ENCODE measurements around the gene ZFPM1. TPM values are rescaled to one million over a fixed set of nuclear protein-coding genes. Genes with fewer than 3 reads are reported as not detected.

Gene ZFPM1
- total and polyA plus RNA-seq, 2 of the 8 experiments (the other 6 are each of a cell fraction or from before 2014, with no cell fraction given) = 0.74 to 4.8 TPM

DNA sequence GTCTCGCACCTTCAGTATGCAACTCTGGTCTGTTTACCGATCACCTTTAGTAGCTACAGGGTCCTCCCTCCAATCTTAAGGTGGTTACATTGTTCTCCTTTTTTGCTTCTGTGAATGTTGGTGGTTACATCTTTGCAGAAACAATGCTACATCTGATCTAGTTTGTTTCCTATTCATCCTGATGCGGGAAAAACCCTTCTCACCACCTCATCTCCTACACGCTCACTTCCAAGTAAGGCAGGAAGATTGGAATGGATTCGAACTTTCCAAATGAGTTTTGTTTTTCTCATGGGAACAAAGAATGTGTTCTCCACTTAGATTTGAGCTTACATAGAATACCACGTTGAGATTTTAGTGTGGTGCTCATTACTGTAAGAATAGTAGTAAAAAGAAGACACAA is 131.6 kb downstream of the ZFPM1 start:
- ChIA-PET CTCF (ENCODE audit: partially characterized antibody) (interaction anchor here (1.0 to 1.2 kb wide), 3 partner anchors 9 to 45 kb away, joined by 3 to 4 read pairs (median 3); no protein-coding TSS in a partner anchor), POLR2A (ENCODE audit: partially characterized antibody) (no interaction called here)
- no peak overlapping the region for H2BK12ac ChIP-seq (ENCODE audit: low read depth, low read length)
- no peak overlapping the region for H3K4me3 ChIP-seq (ENCODE audit: extremely low read depth in 1 of 4, insufficient read depth in 2 of 4, low read depth in 3 of 4, low read length in 4 of 4)
- DNase-seq (ENCODE audit: low read depth in 1 of 2, low spot score in 2 of 2) (no peak), FAIRE-seq (peak; percentile 32)
- H4K8ac ChIP-seq (ENCODE audit: extremely low read depth, insufficient read depth, low read length) = no peak overlapping the region
- TF ChIP-seq BACH1 (IDR thresholded peaks at IDR 0.05; ENCODE audit: low read length) (no peak), CHD1 (IDR thresholded peaks at IDR 0.05; ENCODE audit: low read depth, low read length) (no peak), SP2 (IDR thresholded peaks at IDR 0.05; ENCODE audit: low read length) (no peak), PHF8 (conservative IDR thresholded peaks at IDR 0.05; ENCODE audit: low read depth, low read length) (no peak), TAF1 (IDR thresholded peaks at IDR 0.05; ENCODE audit: low read depth, low read length) (no peak), RFX5 (IDR thresholded peaks at IDR 0.05; ENCODE audit: borderline replicate concordance, low read depth, low read length) (no peak), HDAC2 (IDR thresholded peaks at IDR 0.05; ENCODE audit: borderline replicate concordance in 1 of 2, low read depth in 2 of 2, low read length in 2 of 2) (no peak), NANOG (IDR thresholded peaks at IDR 0.05; ENCODE audit: insufficient read depth, low read depth, low read length, poor library complexity, severe bottlenecking) (no peak), CBX8 (IDR thresholded peaks at IDR 0.05; ENCODE audit: borderline replicate concordance, low read depth, low read length) (no peak), SRF (IDR thresholded peaks at IDR 0.05; ENCODE audit: low read depth, low read length) (no peak), SIN3A (conservative IDR thresholded peaks at IDR 0.05 in 1 of 2, IDR thresholded peaks at IDR 0.05 in 1 of 2; ENCODE audit: low read depth in 1 of 2, low read length in 2 of 2) (no peak)
- no peak overlapping the region for H3K4ac ChIP-seq (replicated peaks; ENCODE audit: insufficient read length, low read depth, low read length)
- H3K36me3 ChIP-seq (ENCODE audit: control insufficient read depth in 2 of 4, insufficient read depth in 4 of 4, low read length in 3 of 4) = peaks cover 17 to 32% (median 29%) of the 10 kb centered on the region in 4 experiments
- no peak overlapping the region for H3K14ac ChIP-seq (ENCODE audit: insufficient read length)
- H2BK15ac ChIP-seq (ENCODE audit: low read length) = no peak overlapping the region
- H3K4me2 ChIP-seq (ENCODE audit: insufficient read depth in 1 of 2, low read depth in 2 of 2, low read length in 2 of 2) = no peak overlapping the region
- H3K18ac ChIP-seq (ENCODE audit: extremely low read depth, low read length) = no peak overlapping the region
- H2BK20ac ChIP-seq (ENCODE audit: low read length) = no peak overlapping the region
- no peak overlapping the region for H2AFZ ChIP-seq (ENCODE audit: low read length)
- H3K9ac ChIP-seq (replicated peaks in 1 of 4; ENCODE audit: extremely low read depth in 1 of 4, low read depth in 3 of 4, low read length in 3 of 4) = no peak overlapping the region
- H3K9me3 ChIP-seq (ENCODE audit: insufficient read depth in 2 of 2, low read depth in 1 of 2, low read length in 1 of 2) = no peaks in the 10 kb centered on the region
- no peak overlapping the region for H2AK5ac ChIP-seq (ENCODE audit: low read depth, low read length)
- H3K4me1 ChIP-seq (replicated peaks in 1 of 4; ENCODE audit: control insufficient read depth in 3 of 4, insufficient read depth in 4 of 4, low read length in 3 of 4) = no peaks in the 10 kb centered on the region
- no peak overlapping the region for H3K23ac ChIP-seq (ENCODE audit: insufficient read length)
- WGBS, 2 experiments (ENCODE audit: extremely low coverage in 1 of 2, insufficient coverage in 1 of 2, insufficient read length in 1 of 2, insufficient replicate concordance in 2 of 2, low coverage in 1 of 2, low lambda C conversion rate in 2 of 2, missing lambda C conversion rate in 1 of 2) = 90% methylated on average over 6 of the region's 6 CpGs; no CpG with 5 or more reads in 1 of the 2 experiments
- no peak overlapping the region for H2BK5ac ChIP-seq (ENCODE audit: low read depth, low read length)
- peaks cover 11% of the 10 kb centered on the region; the same call in 1 of the 2 replicates for H3K79me1 ChIP-seq (ENCODE audit: low read depth, low read length)
- peaks cover 5 to 63% of the 10 kb centered on the region in 2 experiments; a peak in 3 of 4 replicates for H3K79me2 ChIP-seq (ENCODE audit: control insufficient read depth in 1 of 2, insufficient read depth in 2 of 2, low read length in 2 of 2)
- H3K27ac ChIP-seq (ENCODE audit: low read depth, low read length) = no peak overlapping the region
- no peaks in the 10 kb centered on the region for H3K23me2 ChIP-seq (ENCODE audit: low read depth, low read length)
- no peak overlapping the region for H4K5ac ChIP-seq (ENCODE audit: insufficient read length, low read depth, low read length)
- no peaks in the 10 kb centered on the region for H3K27me3 ChIP-seq (replicated peaks in 1 of 4; ENCODE audit: control insufficient read depth in 3 of 4, extremely low read depth in 1 of 4, insufficient read depth in 3 of 4, low read length in 3 of 4)
- H3K56ac ChIP-seq (replicated peaks; ENCODE audit: insufficient read length, low read depth, low read length) = no peak overlapping the region
- H2BK120ac ChIP-seq (replicated peaks; ENCODE audit: low read depth, low read length) = no peak overlapping the region
- H4K91ac ChIP-seq (replicated peaks; ENCODE audit: insufficient read length, low read length) = no peak overlapping the region
- H4K20me1 ChIP-seq (replicated peaks in 1 of 2; ENCODE audit: control insufficient read depth in 1 of 2, insufficient read depth in 2 of 2, low read length in 2 of 2) = peaks cover 26 to 37% of the 10 kb centered on the region in 2 experiments
